HG02938 (cell line): Measurements from ENCODE around the gene ABCF2.

Source experiments
- ATAC-seq: cut with Tn5 transposase; IDR thresholded peaks from one replicate; pipeline ENCODE4 v1.9.1; 2021; ENCODE audit warnings: mild to moderate bottlenecking, moderate library complexity; ENCODE audit not compliant: unreplicated experiment

Gene ABCF2

DNA sequence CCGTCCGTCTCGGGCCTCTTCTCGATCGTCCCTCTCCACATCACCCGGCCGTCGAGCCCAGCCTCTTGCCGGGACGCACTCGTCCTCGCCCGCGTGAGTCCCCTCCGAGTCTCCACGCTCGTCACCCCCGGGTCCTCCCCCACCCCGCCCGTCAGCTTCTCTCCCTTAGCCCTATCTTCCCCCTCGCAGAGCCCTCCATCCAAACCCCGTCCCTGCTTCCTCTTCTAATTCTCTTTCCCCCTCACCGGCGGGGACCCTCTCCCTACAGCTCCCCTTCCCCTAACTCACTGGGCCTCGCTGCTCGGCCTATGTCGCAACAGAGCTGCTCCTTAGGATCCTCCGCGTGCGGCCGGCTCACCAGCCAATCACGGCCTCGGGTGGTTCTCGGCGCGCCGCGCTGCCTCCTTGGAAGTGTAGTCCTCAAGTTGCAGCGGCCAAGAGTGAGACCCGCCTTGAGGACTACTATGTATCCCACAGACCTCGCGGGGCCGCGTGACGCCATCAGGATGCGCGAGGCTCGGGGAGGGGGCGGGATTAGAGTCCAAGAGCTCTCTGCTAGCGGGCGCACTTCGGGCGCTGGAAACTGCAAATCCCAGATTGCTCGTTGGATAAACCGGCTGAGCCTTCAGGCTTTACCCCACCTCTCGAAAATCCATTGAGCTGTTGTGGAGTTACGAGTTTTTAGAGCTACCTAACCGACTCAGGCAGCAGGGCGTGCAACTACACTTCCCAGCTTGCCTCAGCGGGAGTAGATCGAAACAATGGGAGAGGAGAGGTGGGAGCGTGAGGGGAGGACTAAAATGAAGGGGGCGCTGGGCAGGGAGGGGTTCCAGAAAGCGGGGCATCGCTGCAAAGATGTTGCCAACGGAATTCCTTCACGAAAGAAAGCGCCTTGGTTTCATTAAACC, at the start of gene ABCF2:
TSS of gene ABCF2 (minus strand) at position 331 of the 908 bp plus-strand sequence. CDS start 747 bp downstream, outside the sequence.
- ATAC-seq: peak; percentile 96

DNA sequence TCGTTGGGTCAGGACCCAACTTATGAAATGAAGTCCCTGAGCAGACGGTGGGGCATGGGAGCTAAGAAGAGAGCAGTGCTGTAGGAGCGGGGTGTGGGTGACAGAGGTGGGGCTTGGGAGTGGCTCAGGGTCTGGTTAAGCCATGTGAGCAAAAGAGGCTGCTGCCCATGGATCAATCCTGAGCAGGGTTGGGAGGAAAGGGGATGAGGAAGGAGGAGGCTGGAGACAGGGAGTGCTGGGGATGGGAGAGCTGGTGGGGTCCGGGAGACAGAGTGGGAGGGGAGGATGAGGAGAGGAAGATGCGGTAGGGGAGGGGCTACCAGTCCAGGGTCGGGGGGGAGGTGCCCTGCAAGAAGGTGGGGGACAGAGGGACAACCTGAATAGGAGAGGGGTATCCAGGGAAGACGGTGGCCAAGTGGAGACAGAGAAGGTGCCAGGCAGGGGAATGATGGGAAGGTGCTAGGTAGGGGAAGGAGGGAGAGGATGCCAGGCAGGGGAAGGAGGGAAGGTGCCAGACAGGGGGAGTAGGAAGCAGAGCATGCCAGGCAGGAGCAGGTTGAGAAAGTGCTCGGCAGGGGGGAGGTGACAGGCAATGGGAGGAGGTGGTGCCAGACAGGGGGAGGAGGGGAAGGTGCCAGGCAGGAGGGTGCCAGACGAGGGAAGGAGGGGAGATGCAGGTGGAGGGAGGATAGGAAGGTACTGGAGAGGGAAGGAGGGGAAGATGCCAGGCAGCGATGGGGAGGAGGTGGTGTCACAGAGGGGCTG, 49.0 kb upstream of the ABCF2 start:
- ATAC-seq: no peak

DNA sequence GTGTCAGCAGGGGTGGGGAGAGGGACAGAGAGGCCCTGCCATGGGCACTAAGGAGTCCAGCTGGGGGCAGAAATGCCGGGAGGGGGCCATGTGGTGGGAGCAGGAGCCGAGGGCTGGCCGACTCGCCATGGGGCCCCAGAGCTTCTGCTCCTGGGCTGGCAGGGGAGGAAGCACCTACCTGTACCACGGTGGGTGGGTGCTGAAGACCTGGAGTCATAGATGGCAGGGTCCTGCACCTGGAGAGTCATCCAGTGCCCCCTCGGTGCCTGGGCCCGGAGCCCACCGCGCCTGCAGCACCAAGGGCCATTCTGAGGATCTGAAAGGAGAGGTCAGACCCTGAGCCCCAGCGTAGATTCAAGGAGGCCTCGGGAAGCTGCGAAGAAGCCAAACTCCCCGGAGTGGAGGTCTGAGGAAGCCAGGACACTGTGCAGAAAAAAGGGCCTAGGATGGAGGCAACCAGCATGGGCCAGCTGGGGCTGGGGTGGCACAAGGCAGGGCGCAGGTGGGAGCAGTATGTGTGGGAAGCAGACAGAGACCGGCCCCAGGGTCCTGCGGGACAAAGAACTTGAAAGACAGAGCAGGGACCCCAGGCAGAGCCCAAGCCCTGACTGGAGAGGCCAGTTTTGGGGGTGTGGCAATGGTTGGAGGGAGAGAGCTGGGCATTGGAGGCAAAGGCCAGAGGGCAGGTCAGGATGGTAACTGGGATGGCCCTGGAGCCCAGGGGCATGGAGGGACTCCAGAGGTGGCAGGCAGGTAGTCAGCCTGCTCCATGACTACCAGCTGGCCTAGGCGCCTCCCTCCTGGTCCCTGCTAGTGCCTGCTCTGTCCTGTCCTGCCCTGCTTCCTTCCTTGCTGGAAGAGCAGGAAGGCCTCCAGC, 48.2 kb upstream of the ABCF2 start:
- ATAC-seq: no peak

DNA sequence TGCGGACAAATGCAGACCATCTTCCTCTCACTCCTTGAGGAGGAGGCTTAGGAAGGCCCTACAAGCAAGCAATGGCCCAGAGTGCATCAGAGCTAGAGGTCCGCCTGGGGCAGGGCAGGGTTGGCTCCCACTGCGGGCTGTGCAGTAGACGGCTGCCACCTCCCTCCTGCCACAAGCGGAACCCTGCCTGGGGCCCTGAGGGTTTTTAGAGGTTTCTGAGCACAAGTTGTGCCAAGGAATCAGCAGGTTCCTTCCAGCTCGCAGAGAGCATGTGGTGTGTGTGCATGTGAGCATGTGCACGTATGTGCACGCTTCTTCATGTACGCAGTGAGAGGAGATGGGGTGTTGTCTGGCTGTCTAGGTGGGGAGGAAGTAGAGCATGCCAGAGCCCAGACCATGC, 47.4 kb upstream of the ABCF2 start:
- no peak for ATAC-seq

DNA sequence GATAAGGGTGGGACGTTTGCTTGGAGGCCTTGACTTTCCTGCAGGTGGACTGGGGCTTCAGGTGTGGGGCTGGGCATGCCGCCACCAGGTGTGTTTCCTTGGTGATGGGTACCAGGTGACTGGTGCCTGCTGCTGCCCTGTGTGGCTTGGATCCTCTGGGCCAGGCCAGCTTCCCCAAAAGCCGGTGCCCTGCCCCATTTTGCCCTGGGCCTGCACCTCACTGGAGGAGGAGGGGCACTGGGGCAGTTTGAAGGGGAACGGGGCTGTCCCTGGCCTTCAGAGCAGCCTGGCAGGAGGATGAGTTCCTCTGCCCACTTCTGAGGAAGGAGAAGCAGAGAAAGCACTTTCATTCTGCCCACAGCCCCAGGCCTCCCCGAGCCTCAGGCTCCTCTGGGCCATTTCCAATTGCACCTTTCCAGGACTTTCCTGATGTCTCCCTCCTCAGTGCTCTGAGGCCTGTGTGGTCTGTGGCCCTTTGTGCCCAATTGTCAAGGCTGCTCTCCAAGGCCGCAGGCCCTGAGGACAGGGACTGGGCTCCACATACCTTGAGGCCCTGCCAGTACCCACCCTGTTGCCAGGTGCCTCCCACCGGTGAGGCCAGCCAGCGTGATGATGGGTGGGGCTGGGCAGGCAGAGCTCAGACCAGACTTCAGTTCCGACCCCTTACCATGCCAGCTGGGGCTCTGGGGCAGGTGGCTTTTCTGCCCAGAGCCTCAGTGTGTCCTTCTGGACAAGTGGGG, 46.8 kb upstream of the ABCF2 start:
- ATAC-seq: no peak

DNA sequence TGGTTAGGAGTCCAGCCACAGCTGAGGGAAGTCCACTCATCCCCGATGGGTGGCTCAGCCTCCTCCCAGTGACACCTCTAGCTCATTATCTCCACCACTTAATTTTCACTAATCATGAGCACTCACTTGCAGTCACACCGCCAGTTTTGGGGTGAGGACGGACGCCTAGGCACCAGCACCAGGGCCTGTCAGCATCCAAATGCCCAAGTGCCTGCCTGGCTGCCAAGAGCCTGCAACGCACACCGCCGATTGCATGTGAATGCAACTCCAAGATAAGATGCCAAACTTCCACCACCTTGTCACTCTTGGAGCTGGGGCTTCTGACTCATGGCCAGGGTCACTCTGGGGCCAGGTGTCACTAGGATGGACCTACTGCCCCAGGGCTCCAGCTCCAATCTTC, 45.9 kb upstream of the ABCF2 start:
- ATAC-seq: no peak

DNA sequence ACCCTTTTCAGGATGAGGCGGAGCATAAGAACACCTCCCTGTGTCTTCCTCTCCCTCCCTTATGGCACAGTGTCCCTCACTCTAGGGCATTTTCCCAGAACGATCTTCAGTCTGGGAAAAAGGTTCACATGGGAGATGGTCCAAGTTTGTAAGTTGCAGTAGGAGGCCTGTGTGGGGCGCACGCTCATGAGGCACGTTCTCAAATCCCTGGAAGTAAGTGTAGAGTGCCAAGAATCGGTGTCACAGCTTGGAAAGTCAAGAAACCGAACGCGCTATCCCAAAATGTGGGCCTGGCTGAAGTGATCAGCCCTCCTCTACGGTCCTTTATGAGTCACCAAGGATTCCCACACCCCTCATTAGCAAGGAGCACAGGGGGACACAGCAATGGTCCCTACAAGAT, 45.4 kb upstream of the ABCF2 start:
- ATAC-seq: no peak

DNA sequence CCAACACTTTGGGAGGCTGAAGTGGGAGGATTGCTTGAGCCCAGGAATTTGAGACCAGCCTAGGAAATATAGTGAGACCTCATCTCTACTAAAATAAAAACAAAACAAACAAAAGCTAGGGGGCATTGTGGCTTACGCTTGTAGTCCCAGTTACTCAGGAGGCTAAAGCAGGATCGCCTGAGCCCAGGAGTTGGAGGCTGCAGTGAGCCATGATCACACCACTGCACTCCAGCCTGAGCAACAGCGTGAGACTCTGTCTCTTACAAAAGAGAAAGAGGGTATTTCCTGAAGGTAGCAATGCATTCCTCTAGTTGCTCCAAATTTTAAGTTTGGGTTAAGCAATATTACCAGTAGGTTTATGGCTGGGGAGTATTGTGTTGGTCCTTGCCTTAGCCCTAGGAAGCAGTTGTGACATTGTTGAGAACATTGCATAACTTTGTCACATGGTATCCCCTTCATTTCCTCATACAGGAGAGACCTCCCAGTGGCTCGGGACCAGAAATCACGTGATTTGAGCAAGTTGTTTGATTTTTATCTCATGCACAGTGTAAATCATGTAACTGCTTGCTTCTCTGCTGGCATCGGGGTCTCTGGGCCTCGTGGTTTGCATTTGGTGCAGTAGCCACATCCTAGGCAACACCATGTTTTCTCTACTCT, 44.8 kb upstream of the ABCF2 start:
- ATAC-seq: no peak

DNA sequence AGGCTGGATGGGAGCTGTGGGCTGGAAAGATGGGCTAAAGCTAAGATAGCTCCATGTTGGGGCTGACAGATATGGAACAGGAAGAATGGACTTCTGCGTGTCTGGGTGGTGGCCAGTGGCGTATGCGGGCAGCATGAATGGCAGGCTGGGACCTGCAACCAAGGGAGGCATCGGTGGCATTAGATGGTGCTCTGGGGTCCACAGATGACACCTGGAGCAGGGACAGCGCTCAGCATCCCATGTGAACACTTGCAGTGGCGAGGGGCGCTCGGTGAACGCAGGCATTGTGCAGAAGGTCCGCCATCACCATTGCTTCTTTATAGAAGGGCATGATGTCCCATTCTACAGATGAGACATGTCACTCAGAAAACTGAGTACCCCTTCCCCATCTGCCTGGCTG, 42.5 kb upstream of the ABCF2 start:
- no peak for ATAC-seq

DNA sequence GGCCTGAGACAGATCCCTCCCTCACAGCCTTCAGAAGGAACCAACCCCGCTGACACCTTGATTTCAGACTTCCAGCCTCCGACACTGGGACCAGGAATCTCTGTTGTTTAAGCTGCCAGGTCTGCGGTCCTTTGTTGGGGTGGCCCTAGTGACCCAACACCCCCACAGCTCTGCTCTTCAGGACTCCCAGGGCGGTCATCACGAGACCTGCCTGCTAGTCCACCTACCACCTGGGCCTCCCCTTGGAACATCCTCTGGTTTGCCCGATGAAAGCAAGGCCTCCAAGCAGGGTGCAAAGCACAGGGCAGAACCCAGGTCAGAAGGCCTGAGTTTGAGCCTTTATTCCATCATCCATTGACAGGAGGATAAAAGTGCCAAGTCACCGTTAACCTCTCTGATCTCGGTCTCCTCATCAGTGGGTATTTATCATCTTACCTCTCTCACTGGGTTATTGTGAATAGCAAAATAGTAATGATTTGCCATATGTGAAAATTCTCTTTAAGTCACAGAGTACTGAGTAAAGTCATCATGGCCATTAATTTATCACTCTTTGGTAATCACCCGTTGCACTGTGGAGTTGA, 38.4 kb upstream of the ABCF2 start:
- no peak for ATAC-seq

DNA sequence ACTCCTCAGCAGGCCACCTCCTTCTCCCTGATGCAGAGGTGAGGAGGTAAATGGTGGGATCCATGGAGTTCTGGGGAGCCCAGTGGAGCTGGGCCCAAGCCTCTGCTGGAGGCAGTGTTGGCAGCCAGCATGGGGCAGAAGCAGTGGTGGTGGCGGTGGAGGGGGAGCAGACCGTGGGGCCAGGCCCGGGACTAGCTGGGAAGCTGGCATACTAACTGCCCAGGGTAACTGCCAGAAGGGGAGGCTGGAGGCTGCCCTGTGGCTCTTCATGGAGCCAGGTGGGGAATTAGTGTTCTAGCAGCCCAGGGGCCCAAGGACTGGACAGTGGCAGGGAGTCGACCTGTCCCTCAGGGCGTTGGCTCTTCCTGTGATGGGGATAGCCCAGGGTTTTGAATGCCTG, 37.6 kb upstream of the ABCF2 start:
- ATAC-seq: no peak

DNA sequence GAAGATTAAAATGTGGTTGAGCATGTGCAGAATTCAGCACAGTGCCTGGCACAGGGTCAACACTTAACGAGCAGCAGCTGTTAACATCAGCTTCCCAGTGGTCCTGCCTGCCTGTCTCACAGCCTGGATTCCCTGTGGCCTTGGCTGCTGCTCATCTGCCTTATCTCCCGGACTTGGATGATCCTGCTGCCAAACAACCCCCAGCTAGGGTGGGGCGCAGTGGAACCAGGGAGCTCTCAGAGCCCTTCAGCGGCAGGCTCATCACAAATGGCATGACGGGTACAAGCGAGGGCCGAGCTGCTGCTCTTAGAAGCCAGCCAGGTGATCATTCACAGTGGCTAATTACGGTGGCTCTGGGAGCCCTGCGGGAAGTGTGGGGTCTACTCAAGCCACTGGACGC, 34.5 kb upstream of the ABCF2 start:
- ATAC-seq: no peak

DNA sequence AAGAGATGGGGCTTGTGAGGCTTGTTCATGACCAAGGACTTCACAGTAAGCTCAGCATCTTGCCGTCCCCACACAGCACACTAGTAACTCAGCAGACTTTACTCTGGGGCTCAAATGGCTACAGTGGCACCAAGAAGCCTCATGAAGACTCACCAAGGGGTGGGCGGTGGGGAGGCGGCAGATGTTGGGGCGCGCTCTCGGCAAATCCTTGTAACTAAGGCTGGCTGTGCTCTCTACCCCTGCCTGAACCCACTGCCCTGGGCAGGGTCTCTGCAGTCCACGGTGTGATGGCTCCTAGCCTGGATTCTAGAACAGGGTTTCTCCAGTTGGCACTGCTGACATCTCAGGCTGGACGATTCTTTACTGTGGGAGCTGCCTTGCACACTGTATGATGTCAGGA, 33.9 kb upstream of the ABCF2 start:
- ATAC-seq: no peak

DNA sequence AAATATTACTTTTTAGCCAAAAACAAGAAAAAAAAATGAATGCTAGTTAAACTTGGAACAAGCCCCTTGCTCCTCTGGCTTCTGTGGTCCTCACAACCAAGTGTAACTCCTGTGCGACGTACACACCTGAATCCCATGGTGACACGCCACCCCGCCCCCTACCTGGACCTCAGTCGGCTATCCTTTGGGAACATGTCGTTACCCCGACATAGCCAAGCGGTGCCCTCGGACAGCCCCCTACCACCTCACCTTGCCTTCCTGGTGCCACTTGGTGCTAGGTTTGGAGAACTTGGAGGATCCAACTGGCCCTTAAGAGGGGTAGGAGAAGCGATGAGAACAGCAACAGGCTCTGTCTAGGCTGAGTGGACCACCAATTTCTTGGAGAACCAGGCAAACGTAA, 33.5 kb upstream of the ABCF2 start:
- ATAC-seq: no peak

DNA sequence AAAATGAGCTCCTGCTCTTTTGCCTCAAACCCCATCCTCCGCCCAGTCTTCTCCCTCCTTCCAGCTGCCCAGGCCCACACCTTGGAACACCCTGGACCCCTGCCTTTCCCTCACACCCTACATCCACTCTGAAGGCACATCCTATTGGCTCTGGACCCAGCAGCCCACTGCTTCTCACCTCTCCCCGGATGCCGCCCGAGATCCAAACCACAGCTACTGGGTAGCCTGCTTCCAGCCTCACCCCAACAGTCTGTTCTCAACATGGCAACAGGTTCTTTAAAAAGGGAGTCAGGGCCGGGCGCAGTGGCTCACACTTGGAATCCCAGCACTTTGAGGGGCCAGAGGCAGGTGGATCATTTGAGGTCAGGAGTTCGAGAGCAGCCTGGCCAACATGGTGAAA, 31.0 kb upstream of the ABCF2 start:
- no peak for ATAC-seq

DNA sequence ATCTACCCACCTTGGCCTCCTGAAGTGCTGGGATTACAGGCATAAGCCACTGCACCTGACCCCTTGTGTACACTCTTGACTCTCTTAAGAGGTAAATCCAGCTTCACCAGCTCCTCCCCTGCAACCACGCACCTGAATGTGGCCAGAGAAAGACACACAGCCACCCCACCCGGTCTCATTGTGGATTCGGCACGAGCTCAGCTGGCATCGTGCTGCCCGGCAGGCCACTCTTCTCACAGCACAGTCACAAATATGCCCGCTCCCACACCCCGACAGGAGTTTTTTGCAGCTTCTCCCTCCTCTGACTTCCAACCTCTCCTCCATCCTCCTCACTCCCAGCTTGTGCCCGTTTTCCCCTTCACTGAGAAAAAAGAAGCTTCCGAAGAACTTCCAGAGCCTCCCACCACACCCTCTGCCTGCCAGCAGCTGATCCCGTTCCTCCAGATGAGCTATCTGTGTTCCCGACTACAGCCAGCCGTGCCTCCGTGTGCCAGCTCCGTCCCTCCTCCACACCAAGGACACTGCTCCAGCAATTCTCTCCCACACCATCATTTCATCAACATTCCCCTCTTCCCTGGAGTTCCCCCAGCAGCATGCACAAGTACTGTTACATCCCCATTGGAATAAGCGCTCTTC, 29.5 kb upstream of the ABCF2 start:
- ATAC-seq: no peak

DNA sequence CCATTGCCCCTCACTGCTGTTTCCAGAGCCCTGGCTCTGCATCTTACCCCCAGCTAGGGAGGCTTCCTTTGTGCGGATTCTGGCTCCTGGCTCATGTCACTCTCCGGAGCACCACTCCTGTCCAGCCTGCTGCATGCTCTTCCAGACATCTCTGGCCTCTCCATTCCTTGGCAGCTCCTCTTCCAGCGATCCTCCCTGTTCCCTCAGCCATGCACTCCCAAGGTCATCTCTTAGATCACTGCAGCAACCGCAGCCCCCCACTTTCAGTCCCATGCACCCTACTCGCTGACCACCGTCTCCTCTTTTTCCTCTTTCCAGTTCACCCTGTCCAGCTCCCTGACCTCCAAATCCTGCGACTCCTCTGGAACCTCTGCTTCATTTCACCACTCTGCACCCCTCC, 28.4 kb upstream of the ABCF2 start:
- no peak for ATAC-seq

DNA sequence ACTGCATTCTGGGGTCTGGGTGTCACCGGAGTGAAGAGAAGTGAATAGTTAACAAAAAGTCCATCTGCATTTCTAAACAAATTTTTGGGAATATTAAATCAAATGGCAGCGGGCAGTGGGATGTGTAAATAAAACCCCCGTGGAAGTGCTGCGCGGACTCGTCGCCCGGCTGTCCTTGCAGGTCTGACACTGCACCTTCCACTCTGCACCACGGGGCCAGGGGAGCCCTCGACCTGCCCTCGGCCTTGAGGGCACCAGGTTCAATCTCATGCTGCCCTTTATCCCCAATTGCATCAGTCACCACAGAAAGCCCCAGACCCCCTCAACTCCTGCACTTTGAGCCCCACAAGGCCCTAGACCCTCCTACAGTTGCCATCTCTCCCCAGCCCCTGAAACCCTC, 27.8 kb upstream of the ABCF2 start:
- ATAC-seq: no peak

DNA sequence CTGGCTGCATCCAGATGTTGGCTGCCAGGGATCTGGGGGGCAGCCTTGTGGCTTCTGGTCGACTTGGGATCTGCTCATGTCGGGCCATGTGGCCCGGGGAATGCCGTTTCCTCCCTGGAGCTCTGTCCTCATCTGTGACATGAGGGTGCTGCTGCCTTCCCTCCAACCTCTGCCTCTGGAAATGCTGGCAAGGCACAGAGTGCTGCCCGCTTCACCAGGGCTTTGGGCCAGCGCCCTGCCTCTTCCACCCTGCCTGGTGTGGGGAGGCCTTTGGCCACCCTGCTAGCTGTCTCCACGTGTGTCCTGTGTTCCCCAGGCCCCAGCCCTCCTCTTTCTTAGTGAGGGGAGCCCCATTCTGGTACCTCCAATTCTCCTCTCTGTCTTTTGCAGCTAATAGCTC, 27.3 kb upstream of the ABCF2 start:
- no peak for ATAC-seq
